Type B pancreatic cell (in vitro differentiated cells): ENCODE results near the gene SH3RF3. TPM values are rescaled to one million over a fixed set of nuclear protein-coding genes. Genes with fewer than 3 reads are reported as not detected.

Source experiments
- DNase-seq: peaks from one replicate; pipeline ENCODE4 v3.0.0; 2021; ENCODE audit warnings: mixed read lengths; ENCODE audit not compliant: unreplicated experiment; ENCODE audit errors: extremely low spot score
- H3K27ac Mint-ChIP-seq: 2 replicates; pipeline ENCODE4 v1.8.0; 2021; ENCODE audit warnings: mild to moderate bottlenecking, mixed read lengths
- H3K27me3 Mint-ChIP-seq: 2 replicates; pipeline ENCODE4 v1.8.0; 2021; ENCODE audit warnings: mixed read lengths
- H3K36me3 Mint-ChIP-seq: 2 replicates; pipeline ENCODE4 v1.8.0; 2021; ENCODE audit warnings: mixed read lengths
- H3K4me1 Mint-ChIP-seq: one replicate; pipeline ENCODE4 v1.8.0; 2021; ENCODE audit warnings: mixed read lengths; ENCODE audit not compliant: unreplicated experiment
- H3K4me3 Mint-ChIP-seq: 2 replicates; pipeline ENCODE4 v1.8.0; 2021; ENCODE audit warnings: mild to moderate bottlenecking, mixed read lengths
- H3K9me3 Mint-ChIP-seq: 2 replicates; pipeline ENCODE4 v1.8.0; 2021; ENCODE audit warnings: mixed read lengths
- CTCF ChIP-seq: fragments of 200-600 bp; sonication (generic); conservative IDR thresholded peaks from 2 replicates; pipeline ENCODE4 v1.5.0; 2021; ENCODE audit warnings: antibody characterized with exemption, mild to moderate bottlenecking
- total RNA-seq: library from RNA; stranded (reverse); gene quantifications from 2 replicates; pipeline ENCODE4 v1.2.1, GENCODE V29; 2021; ENCODE audit warnings: low replicate concordance

Gene SH3RF3
- total RNA-seq, 1 donor from 2014 or later = 13.9 TPM

DNA sequence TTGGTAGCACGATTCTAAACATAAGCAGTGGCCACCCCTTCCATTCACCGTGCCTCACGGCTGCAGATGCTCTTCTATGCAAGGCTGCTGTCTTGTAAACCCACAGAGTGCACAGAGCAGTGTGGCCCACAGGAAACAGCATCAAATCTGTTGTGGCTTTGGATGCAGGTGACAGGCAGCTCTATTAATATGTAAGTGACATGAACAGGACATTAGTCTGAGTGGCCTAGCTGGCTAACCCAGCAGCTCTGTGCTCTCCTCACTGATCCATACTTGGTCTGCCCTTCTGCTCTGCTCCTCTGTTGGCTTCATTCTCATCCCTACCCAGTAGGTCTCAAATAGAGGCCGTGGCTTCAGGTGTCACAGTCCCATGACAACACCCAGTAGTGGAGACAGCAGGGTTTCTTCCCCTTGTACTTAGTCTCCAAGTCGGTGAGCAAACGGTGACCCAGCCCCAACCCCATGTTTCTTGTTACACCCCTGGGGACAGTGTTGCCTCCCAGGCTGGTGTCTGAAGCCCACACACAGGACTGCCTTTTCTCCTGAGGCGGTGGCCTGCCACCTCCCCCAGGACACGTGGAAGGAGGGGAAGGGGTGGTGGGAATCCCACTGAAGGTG is 5.8 kb downstream of the SH3RF3 start:
- TF ChIP-seq CTCF = no peak
- H3K4me3 Mint-ChIP-seq = no peak overlapping the region
- H3K9me3 Mint-ChIP-seq = no peaks in the 10 kb centered on the region
- H3K27me3 Mint-ChIP-seq = peaks cover 59% of the 10 kb centered on the region
- no peak for DNase-seq
- no peak overlapping the region for H3K27ac Mint-ChIP-seq
- peaks cover 50% of the 10 kb centered on the region for H3K4me1 Mint-ChIP-seq
- no peaks in the 10 kb centered on the region for H3K36me3 Mint-ChIP-seq

DNA sequence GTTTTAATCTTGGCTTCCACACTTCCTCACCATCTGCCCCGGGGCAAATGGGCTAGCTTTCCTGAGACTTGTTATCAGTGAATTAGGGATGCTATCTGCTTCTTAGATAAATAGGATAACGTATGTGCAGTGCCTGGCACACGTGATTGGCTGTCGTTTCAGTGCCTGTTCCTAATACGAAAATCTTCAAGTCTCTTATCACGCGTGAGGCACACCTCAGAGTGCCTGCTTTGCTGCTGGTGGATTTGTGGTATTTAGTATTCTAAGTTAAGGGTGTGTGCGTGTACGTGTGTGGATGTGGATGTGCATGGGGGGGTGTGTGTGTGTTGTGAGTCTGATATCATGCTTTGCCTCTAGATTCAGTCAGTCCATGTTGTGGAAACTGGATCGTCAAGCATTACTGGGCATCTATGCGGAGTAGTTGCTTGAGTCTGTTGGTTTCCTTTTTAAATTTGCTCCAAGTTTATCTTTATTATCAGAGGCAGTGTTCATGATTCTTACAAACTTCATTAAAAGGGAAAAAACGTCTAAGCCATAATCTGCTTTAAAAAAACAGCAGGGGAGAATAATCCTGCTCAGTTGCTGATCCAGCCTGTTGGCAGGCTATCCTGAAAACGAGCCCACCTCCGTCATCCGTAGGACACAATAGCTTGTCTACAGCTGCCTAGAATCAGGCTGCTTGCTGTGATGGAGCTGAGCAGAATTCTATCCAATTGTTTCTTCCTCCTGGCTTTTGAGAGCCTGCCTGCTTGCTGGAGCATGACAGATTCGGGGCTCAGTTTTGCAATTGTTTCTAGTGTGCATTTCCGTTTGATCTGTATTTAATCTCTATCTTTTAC is 6.6 kb downstream of the SH3RF3 start:
- peaks cover 52% of the 10 kb centered on the region for H3K27me3 Mint-ChIP-seq
- H3K9me3 Mint-ChIP-seq = no peaks in the 10 kb centered on the region
- no peak overlapping the region for H3K27ac Mint-ChIP-seq
- no peak for DNase-seq
- H3K4me3 Mint-ChIP-seq = peak overlapping the region; percentile 4
- peaks cover 46% of the 10 kb centered on the region for H3K4me1 Mint-ChIP-seq
- H3K36me3 Mint-ChIP-seq = no peaks in the 10 kb centered on the region
- TF ChIP-seq CTCF = no peak

DNA sequence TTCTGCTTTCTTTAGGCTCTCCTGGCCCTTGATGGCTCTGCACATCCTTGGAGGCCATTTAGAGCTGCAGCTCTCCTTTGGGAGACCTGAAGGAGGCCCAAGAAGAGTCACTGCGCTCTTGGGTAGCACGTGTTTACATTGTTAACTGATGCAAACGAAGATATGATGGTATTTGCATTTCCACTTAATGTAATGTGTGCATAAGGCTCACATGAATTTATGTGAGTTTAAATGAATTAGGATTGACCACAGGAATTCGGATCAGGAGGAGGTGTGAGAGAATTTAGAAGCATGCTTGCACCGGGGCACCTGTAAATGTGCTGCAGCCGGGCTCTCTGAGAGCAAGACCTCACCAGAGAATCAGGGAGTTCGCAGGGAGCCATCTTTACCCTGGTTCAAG is 7.5 kb downstream of the SH3RF3 start:
- no peak for DNase-seq
- no peak overlapping the region for H3K4me3 Mint-ChIP-seq
- H3K27me3 Mint-ChIP-seq = peaks cover 42% of the 10 kb centered on the region
- no peak for TF ChIP-seq CTCF
- no peaks in the 10 kb centered on the region for H3K36me3 Mint-ChIP-seq
- H3K4me1 Mint-ChIP-seq = peaks cover 45% of the 10 kb centered on the region
- no peak overlapping the region for H3K27ac Mint-ChIP-seq
- H3K9me3 Mint-ChIP-seq = no peaks in the 10 kb centered on the region

DNA sequence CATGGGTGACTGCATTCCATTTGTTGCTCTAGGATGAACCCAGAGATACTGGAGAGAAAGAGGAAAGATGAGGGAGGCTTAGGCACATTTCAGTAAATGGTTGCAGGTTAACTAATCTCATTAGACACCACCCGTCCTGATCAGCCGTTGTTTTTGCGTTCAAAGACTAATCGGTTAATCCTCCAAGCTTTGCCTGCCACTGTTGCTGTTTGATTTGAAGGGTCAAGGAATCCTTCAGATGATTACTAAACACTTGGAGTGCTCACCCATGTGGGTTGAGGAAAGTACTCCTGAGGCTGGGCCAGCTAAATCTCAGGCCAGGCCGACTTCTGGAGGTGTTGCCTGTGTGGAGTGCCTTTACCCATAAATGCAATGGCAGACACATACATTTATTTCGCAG is 8.6 kb downstream of the SH3RF3 start:
- no peak for TF ChIP-seq CTCF
- no peak for DNase-seq
- H3K36me3 Mint-ChIP-seq = no peaks in the 10 kb centered on the region
- H3K4me3 Mint-ChIP-seq = no peak overlapping the region
- H3K27ac Mint-ChIP-seq = no peak overlapping the region
- H3K27me3 Mint-ChIP-seq = peaks cover 32% of the 10 kb centered on the region
- peaks cover 41% of the 10 kb centered on the region for H3K4me1 Mint-ChIP-seq
- no peaks in the 10 kb centered on the region for H3K9me3 Mint-ChIP-seq

DNA sequence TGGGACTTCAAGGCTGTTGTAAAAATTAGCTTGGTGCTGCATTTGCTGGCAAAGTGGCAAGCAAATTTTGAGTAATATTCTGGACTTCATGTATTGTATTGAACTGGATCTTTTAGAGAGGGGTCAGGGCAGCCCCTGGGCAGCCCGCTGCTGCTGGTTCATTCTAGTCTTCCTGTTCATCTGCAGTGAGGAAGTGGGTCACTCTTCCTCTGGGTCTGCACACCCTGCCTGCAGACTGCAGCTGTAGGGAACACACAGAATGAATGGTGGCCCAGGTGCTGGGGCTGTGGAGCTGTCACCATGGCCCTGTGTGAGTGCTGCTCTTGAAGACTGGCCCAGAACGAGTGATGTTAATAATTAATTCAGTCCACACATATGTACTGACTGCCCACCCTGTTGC is 9.4 kb downstream of the SH3RF3 start:
- H3K27ac Mint-ChIP-seq = peak overlapping the region; percentile 33

More for the DNA sequence above, 9.4 kb downstream of the SH3RF3 start:
- no peak overlapping the region for H3K4me3 Mint-ChIP-seq
- no peaks in the 10 kb centered on the region for H3K9me3 Mint-ChIP-seq
- no peak for TF ChIP-seq CTCF
- H3K27me3 Mint-ChIP-seq = peaks cover 26% of the 10 kb centered on the region
- no peaks in the 10 kb centered on the region for H3K36me3 Mint-ChIP-seq
- peaks cover 41% of the 10 kb centered on the region for H3K4me1 Mint-ChIP-seq
- DNase-seq = no peak
